SK-N-MC (cell line): ENCODE measurements around the gene AOPEP.

Experiments
- EZH2 ChIP-seq: fragments of 200-600 bp; sonication (generic); IDR thresholded peaks from one replicate; pipeline ENCODE4 v1.6.1; 2017; ENCODE audit warnings: antibody characterized with exemption
- POLR2AphosphoS5 ChIP-seq: IDR thresholded peaks from 2 replicates; pipeline ENCODE4 v1.6.1; 2012; ENCODE audit warnings: mild to moderate bottlenecking, low read depth, low read length, borderline replicate concordance

DNA sequence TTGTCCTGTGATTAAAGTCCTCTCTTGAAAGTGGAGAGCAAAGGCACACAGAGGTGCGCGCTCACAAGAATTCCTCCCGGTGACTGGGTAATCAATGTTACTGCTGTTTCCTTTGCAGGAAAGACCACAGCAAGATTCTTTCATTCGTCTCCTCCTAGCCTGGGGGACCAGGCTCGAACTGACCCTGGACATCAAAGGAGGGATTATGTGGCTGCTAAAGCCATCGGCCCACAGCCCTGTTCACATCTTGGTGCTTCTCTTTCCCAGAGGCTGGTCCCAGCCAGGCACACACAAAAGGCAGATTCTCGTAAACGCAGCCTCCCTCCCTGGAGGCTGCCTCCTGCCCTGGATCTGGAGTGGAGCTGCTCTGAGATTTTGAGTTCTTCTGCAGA lies 360.1 kb downstream of the AOPEP start:
- TF ChIP-seq EZH2: no peak
- no peak for TF ChIP-seq POLR2AphosphoS5
